ENCODE results near the gene LRBA. TPM values are rescaled to one million over a fixed set of nuclear protein-coding genes. Genes with fewer than 3 reads are reported as not detected.

The LRBA gene
- total and polyA plus RNA-seq, 4 donors, result 8.2 to 69.8 (median 32.8) TPM

DNA sequence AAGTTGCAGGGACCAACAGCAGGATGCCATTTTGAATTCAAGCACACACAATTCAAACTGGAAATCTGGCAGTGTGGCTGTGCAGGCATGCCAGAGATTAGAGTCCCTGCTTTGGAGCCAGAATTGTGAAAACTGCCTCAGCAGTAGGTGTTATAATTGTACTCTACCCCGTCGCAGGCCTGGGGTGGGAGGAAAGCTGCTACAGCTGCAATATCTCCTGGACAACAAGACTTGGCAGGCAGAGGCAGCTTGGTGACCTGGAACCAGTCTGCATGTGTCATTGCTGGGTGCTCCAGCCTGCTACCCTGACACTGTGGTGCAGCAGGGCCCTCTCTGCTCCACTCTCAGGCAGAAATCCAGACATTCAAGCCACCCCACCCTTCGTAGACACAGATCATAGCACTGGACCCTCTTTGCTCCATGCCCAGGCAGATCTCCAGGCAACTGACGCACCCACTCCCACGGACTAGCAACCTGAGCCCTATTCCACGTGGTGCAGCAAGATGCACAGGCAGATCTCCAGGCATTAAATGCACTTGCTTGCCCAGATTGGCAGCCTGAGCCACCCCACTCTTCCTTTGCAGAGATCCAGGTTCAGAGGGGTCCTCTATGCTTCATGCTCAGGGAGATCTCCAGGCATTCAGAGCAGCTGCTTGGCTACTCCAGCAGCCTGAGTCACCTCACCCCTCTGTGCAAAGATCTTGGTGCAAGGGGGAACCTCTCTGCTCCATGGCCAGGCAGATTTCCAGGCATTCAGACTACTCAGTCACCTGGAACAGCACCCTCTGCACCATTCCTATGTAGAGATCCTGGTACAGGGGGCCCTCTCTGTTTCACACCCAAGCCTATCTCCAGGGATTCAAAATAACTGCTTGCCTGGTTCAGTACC is 140.5 kb downstream of the LRBA start:
- 80% methylated on average over 6 of the region's 6 CpGs for WGBS
- peak; percentile 38 for TF ChIP-seq YY1 (IDR thresholded peaks at IDR 0.05)
- TF ChIP-seq HNF4A (conservative IDR thresholded peaks at IDR 0.05), result peak; percentile 6 to 31
- TF ChIP-seq FOXA1 (IDR thresholded peaks at IDR 0.05), result no peak
- TF ChIP-seq RXRA (IDR thresholded peaks at IDR 0.05), result no peak
- peaks cover 0 to 5% (median 0%) of the 10 kb centered on the region in 4 donors for H3K36me3 ChIP-seq (ENCODE audit: control insufficient read depth in 4 of 4, insufficient read depth in 3 of 4, low read depth in 1 of 4, low read length in 3 of 4)

GRCh38 chr4:150867148-150867547 is 147.9 kb downstream of the LRBA start:
- no peak overlapping the region for H3K27ac ChIP-seq (ENCODE audit: low read depth in 1 of 2, low read length in 2 of 2)
- no peak for DNase-seq (ENCODE audit: low spot score)
- H3K36me3 ChIP-seq (ENCODE audit: control insufficient read depth in 4 of 4, insufficient read depth in 3 of 4, low read depth in 1 of 4, low read length in 3 of 4), result peaks cover 0 to 5% (median 0%) of the 10 kb centered on the region in 4 donors
- H3K4me1 ChIP-seq (ENCODE audit: control insufficient read depth in 4 of 4, insufficient read depth in 4 of 4, low read length in 3 of 4), result no peaks in the 10 kb centered on the region
- WGBS, result 11% methylated on average over 4 of the region's 4 CpGs
- H3K9me3 ChIP-seq (ENCODE audit: control insufficient read depth in 4 of 4, low read length in 3 of 4), result no peaks in the 10 kb centered on the region
- no peak overlapping the region for H3K4me3 ChIP-seq (ENCODE audit: low read depth in 1 of 3, low read length in 3 of 3)
- H3K27me3 ChIP-seq (ENCODE audit: control insufficient read depth in 4 of 4, insufficient read depth in 4 of 4, low read length in 3 of 4), result no peaks in the 10 kb centered on the region
- no peak overlapping the region for H3K9ac ChIP-seq (ENCODE audit: low read depth in 1 of 2, low read length in 2 of 2)
- TF ChIP-seq RAD21 (IDR thresholded peaks at IDR 0.05), result peak; percentile 87 to 89
- TF ChIP-seq MAX (IDR thresholded peaks at IDR 0.05), result no peak
- TF ChIP-seq NR2F2 (IDR thresholded peaks at IDR 0.05), result no peak
- no peak for TF ChIP-seq RXRA (IDR thresholded peaks at IDR 0.05)
- no peak for TF ChIP-seq EGR1 (IDR thresholded peaks at IDR 0.05; ENCODE audit: low read depth in 2 of 2)
- peak in 1 of 2 donors; percentile 17 for TF ChIP-seq JUND (IDR thresholded peaks at IDR 0.05)
- no peak for TF ChIP-seq ZBTB33 (IDR thresholded peaks at IDR 0.05)
- TF ChIP-seq, protein P1, sequence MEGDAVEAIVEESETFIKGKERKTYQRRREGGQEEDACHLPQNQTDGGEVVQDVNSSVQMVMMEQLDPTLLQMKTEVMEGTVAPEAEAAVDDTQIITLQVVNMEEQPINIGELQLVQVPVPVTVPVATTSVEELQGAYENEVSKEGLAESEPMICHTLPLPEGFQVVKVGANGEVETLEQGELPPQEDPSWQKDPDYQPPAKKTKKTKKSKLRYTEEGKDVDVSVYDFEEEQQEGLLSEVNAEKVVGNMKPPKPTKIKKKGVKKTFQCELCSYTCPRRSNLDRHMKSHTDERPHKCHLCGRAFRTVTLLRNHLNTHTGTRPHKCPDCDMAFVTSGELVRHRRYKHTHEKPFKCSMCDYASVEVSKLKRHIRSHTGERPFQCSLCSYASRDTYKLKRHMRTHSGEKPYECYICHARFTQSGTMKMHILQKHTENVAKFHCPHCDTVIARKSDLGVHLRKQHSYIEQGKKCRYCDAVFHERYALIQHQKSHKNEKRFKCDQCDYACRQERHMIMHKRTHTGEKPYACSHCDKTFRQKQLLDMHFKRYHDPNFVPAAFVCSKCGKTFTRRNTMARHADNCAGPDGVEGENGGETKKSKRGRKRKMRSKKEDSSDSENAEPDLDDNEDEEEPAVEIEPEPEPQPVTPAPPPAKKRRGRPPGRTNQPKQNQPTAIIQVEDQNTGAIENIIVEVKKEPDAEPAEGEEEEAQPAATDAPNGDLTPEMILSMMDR (IDR thresholded peaks at IDR 0.05; ENCODE audit: low read depth, low read length, missing input control), result peak; percentile 62
- TF ChIP-seq SP1 (IDR thresholded peaks at IDR 0.05), result no peak
- TF ChIP-seq TAF1 (conservative IDR thresholded peaks at IDR 0.05), result no peak
- peak; percentile 23 for TF ChIP-seq FOXA2 (IDR thresholded peaks at IDR 0.05)
- TF ChIP-seq, protein P2, sequence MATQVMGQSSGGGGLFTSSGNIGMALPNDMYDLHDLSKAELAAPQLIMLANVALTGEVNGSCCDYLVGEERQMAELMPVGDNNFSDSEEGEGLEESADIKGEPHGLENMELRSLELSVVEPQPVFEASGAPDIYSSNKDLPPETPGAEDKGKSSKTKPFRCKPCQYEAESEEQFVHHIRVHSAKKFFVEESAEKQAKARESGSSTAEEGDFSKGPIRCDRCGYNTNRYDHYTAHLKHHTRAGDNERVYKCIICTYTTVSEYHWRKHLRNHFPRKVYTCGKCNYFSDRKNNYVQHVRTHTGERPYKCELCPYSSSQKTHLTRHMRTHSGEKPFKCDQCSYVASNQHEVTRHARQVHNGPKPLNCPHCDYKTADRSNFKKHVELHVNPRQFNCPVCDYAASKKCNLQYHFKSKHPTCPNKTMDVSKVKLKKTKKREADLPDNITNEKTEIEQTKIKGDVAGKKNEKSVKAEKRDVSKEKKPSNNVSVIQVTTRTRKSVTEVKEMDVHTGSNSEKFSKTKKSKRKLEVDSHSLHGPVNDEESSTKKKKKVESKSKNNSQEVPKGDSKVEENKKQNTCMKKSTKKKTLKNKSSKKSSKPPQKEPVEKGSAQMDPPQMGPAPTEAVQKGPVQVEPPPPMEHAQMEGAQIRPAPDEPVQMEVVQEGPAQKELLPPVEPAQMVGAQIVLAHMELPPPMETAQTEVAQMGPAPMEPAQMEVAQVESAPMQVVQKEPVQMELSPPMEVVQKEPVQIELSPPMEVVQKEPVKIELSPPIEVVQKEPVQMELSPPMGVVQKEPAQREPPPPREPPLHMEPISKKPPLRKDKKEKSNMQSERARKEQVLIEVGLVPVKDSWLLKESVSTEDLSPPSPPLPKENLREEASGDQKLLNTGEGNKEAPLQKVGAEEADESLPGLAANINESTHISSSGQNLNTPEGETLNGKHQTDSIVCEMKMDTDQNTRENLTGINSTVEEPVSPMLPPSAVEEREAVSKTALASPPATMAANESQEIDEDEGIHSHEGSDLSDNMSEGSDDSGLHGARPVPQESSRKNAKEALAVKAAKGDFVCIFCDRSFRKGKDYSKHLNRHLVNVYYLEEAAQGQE (IDR thresholded peaks at IDR 0.05), result no peak
- TF ChIP-seq ATF3 (IDR thresholded peaks at IDR 0.05), result no peak
- TF ChIP-seq HNF4G (IDR thresholded peaks at IDR 0.05), result no peak
- no peak for TF ChIP-seq HNF4A (conservative IDR thresholded peaks at IDR 0.05)
- no peak for TF ChIP-seq YY1 (IDR thresholded peaks at IDR 0.05)
- TF ChIP-seq GABPA (IDR thresholded peaks at IDR 0.05 in 1 of 2, conservative IDR thresholded peaks at IDR 0.05 in 1 of 2), result no peak
- TF ChIP-seq FOXA1 (IDR thresholded peaks at IDR 0.05), result peak; percentile 22

More for the DNA sequence above, 140.5 kb downstream of the LRBA start:
- peaks cover 0 to under 1% (median 0%) of the 10 kb centered on the region in 4 donors for H3K9me3 ChIP-seq (ENCODE audit: control insufficient read depth in 4 of 4, low read length in 3 of 4)
- DNase-seq (ENCODE audit: low spot score), result no peak
- H3K4me1 ChIP-seq (ENCODE audit: control insufficient read depth in 4 of 4, insufficient read depth in 4 of 4, low read length in 3 of 4), result no peaks in the 10 kb centered on the region
- H3K27me3 ChIP-seq (ENCODE audit: control insufficient read depth in 4 of 4, insufficient read depth in 4 of 4, low read length in 3 of 4), result no peaks in the 10 kb centered on the region
- no peak overlapping the region for H3K27ac ChIP-seq (ENCODE audit: low read depth in 1 of 2, low read length in 2 of 2)
- H3K9ac ChIP-seq (ENCODE audit: low read depth in 1 of 2, low read length in 2 of 2), result no peak overlapping the region
- H3K4me3 ChIP-seq (ENCODE audit: low read depth in 1 of 3, low read length in 3 of 3), result no peak overlapping the region

Measured in liver (tissue), 9 donors.